A549 treated with AZD9567 at 1 μM for 4 hours (cell line): Measurements from ENCODE around the gene MANSC4. TPM values are rescaled to one million over a fixed set of nuclear protein-coding genes. Genes with fewer than 3 reads are reported as not detected.

ENCODE experiments used
- total RNA-seq: library from RNA; stranded (reverse); fragments of 200-300 nt; extraction: Qiagen RNA extraction; gene quantifications from 5 replicates; pipeline ENCODE4 v1.2.3, GENCODE V29; 2022; ENCODE audit not compliant: insufficient read depth

Gene MANSC4
- total RNA-seq = not detected in 5 replicates

DNA sequence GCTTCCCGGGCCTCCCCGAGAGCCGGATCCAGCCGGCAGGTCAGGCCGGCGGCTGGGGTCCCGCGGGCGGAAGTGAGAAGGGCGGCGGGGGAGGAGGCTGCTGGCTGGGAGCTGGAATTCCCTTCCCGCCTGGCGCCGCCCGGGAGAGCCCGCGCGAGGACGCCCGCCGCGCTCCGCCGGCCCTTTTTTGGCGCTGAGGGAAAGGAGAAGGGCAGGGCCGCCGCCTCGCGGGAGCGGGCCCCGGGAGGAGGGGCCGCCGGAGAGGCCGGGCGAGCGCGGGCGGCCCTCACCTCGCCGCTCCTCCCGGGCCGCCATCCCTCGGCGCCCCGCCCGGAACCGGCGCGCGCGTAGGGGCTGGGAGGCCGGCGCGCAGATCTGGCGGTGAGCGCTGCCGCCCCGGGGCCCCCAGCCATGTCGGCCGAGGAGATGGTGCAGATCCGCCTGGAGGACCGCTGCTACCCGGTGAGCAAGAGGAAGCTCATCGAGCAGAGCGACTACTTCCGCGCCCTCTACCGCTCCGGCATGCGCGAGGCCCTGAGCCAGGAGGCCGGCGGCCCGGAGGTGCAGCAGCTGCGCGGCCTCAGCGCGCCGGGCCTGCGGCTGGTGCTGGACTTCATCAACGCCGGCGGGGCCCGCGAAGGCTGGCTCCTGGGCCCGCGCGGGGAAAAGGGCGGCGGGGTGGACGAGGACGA is at the start of gene MANSC4, which contains the start of gene KLHL42:
MANSC4 (minus strand) TSS at position 317 of the 692 bp plus-strand sequence. CDS start 8,960 bp downstream, outside the sequence.
KLHL42 (plus strand) TSS at position 314 of the 692 bp plus-strand sequence; CDS start at position 412, 98 bp downstream.

Other genes starting within 250 kb of the MANSC4 start
- 0.15 to 0.42 TPM (median 0.33 TPM) in 4 of 5 replicates, not detected in the other for gene REP15, start 83.8 kb downstream of the MANSC4 start, total RNA-seq
- 80.2 to 93.1 TPM (median 90.3 TPM) in 5 replicates for gene MRPS35, start 69.4 kb downstream of the MANSC4 start, total RNA-seq
- gene KLHL42, start within 50 bp of the MANSC4 start, total RNA-seq = 14.1 to 20.6 TPM (median 20.0 TPM) in 5 replicates
- 10.6 to 12.9 TPM (median 12.7 TPM) in 5 replicates for gene PTHLH, start 192.5 kb upstream of the MANSC4 start, total RNA-seq